SH-SY5Y (cell line): ENCODE data around the gene RAF1.

ENCODE experiments used
- GATA2 ChIP-seq: IDR thresholded peaks from 2 replicates; pipeline ENCODE4 v1.6.1; 2011; ENCODE audit warnings: mild to moderate bottlenecking, low read depth, low read length
- GATA3 ChIP-seq: IDR thresholded peaks from 2 replicates; pipeline ENCODE4 v1.6.1; 2011; ENCODE audit warnings: low read depth, mild to moderate bottlenecking, low read length, moderate library complexity

DNA sequence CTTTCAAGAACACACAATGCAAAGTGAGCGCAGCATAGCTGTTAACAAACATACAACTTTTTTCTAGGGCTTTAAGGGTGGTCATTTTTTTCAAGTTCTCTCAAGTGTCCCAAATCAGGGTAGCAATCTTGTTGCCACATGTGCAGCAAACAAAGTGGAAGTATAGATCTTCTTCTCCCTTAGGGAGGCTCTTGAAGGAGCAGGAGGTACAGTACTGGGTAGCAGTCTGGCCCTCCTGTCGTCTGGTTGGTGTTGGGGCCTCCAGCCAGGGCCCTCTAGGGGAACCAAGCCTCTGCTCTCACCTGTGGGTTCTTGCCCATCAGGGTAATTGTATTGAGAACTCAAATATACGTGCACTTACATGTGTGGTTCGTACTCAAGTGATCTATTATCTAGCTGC, 81.2 kb downstream of the RAF1 start:
- TF ChIP-seq GATA3: no peak
- no peak for TF ChIP-seq GATA2
